Keratinocyte (primary cell): Measurements from ENCODE around the gene ATL1. TPM values are rescaled to one million over a fixed set of nuclear protein-coding genes. Genes with fewer than 3 reads are reported as not detected.
"Not testable (repeated sequence)": the region's sequence is repeated elsewhere in the genome, so short reads cannot be mapped to it uniquely, and the experiment has no call there.

Source experiments
- DNase-seq: peaks from one replicate; pipeline ENCODE4 v3.0.0-alpha.2; 2011; ENCODE audit warnings: low read depth, missing footprints, low spot score
- FAIRE-seq: peaks from 2 replicates; lab custom pipeline; 2011; peaks lifted over from hg19 to GRCh38; lab: Jason Lieb, UNC
- H2AFZ ChIP-seq: 2 replicates; pipeline ENCODE4 v1.6.0; 2012; ENCODE audit warnings: low read length, control low read depth, inconsistent platforms; ENCODE audit not compliant: control insufficient read depth
- H3K27ac ChIP-seq: 2 replicates; pipeline ENCODE4 v1.5.1; 2011; ENCODE audit warnings: low read length; ENCODE audit not compliant: control insufficient read depth, insufficient read depth
- H3K27me3 ChIP-seq: 3 replicates; pipeline ENCODE4 v1.6.0; 2011; ENCODE audit warnings: low read length; ENCODE audit not compliant: control insufficient read depth, insufficient read depth; ENCODE audit errors: extremely low read depth
- H3K36me3 ChIP-seq, 2 experiments: 2 replicates in 1 of 2; 3 replicates in 1 of 2; pipeline ENCODE4 v1.5.1; 2011; ENCODE audit warnings: low read length in 2 of 2, mild to moderate bottlenecking in 1 of 2; ENCODE audit not compliant: control insufficient read depth in 2 of 2, insufficient read depth in 2 of 2; ENCODE audit errors: extremely low read depth in 1 of 2
- H3K4me1 ChIP-seq: 3 replicates; pipeline ENCODE4 v1.5.1; 2011; ENCODE audit warnings: low read length; ENCODE audit not compliant: control insufficient read depth, insufficient read depth; ENCODE audit errors: extremely low read depth
- H3K4me2 ChIP-seq: 3 replicates; pipeline ENCODE4 v1.6.0; 2011; ENCODE audit warnings: low read depth, low read length; ENCODE audit not compliant: control insufficient read depth, insufficient read depth; ENCODE audit errors: extremely low read depth
- H3K4me3 ChIP-seq, 3 experiments: fragments of 200-600 bp in 1 of 3; sonication (generic) in 1 of 3; 2 replicates in 2 of 3; 3 replicates in 1 of 3; pipeline ENCODE4 v1.5.1; 2011 to 2016; ENCODE audit warnings: low read length in 3 of 3, mild to moderate bottlenecking in 3 of 3, control low read depth in 2 of 3, inconsistent platforms in 1 of 3, low read depth in 1 of 3, mixed read lengths in 1 of 3, mixed run types in 1 of 3, moderate library complexity in 1 of 3; ENCODE audit not compliant: control insufficient read depth in 2 of 3, insufficient read depth in 2 of 3; ENCODE audit errors: extremely low read depth in 1 of 3
- H3K79me2 ChIP-seq: 2 replicates; pipeline ENCODE4 v1.6.0; 2012; ENCODE audit warnings: low read length; ENCODE audit not compliant: control insufficient read depth, insufficient read depth
- H3K9ac ChIP-seq: 3 replicates; pipeline ENCODE4 v1.6.0; 2011; ENCODE audit warnings: low read length; ENCODE audit not compliant: control insufficient read depth, insufficient read depth; ENCODE audit errors: extremely low read depth
- H3K9me1 ChIP-seq: 3 replicates; pipeline ENCODE4 v1.6.0; 2011; ENCODE audit warnings: low read length; ENCODE audit not compliant: control insufficient read depth, insufficient read depth; ENCODE audit errors: extremely low read depth
- H3K9me3 ChIP-seq: 2 replicates; pipeline ENCODE4 v1.5.1; 2012; ENCODE audit warnings: low read depth, low read length; ENCODE audit not compliant: control insufficient read depth
- H4K20me1 ChIP-seq: 3 replicates; pipeline ENCODE4 v1.6.0; 2011; ENCODE audit warnings: low read length; ENCODE audit not compliant: control insufficient read depth, insufficient read depth; ENCODE audit errors: extremely low read depth
- EZH2 ChIP-seq: IDR thresholded peaks from one replicate; pipeline ENCODE4 v1.6.1; 2012; ENCODE audit warnings: inconsistent platforms, mild to moderate bottlenecking, low read length, moderate library complexity
- dilution Hi-C: fragments of 300-500 bp; cut with MboI; formaldehyde crosslinking; loops from one replicate; pipeline ENCODE4 v1.7.0; 2020; ENCODE audit warnings: low sequenced_read_pairs; ENCODE audit not compliant: extremely low pct_ligation_motif_present
- polyA plus RNA-seq, 5 experiments: library from polyadenylated mRNA; depleted of rRNA in 3 of 5; stranded (reverse) in 3 of 5; stranded (forward) in 1 of 5; unstranded in 1 of 5; fragments of >200 nt; gene quantifications; 1 replicate in 1 of 5; 2 replicates in 3 of 5; 3 replicates in 1 of 5; pipeline versions ENCODE4 v1.2.1 to v1.2.3, GENCODE V29; 2011 to 2012; ENCODE audit warnings: missing spikeins in 2 of 5, low read depth in 1 of 5, low replicate concordance in 1 of 5
- TF ChIP-seq, protein P1 (sequence below), 3 experiments: IDR thresholded peaks in 1 of 3; conservative IDR thresholded peaks in 1 of 3; optimal IDR thresholded peaks in 1 of 3; 2 replicates in 2 of 3; 3 replicates in 1 of 3; pipeline versions ENCODE3 to v1.5.1; 2011; ENCODE audit warnings: low read length in 3 of 3, mild to moderate bottlenecking in 3 of 3, moderate library complexity in 2 of 3, control low read depth in 1 of 3, inconsistent platforms in 1 of 3; ENCODE audit not compliant: insufficient read depth in 2 of 3; ENCODE audit errors: extremely low read depth in 1 of 3

Gene ATL1
- polyA plus RNA-seq, 1 donor (not counting 4 experiments of a cell fraction or from before 2014, with no cell fraction given), result 3.6 TPM

DNA sequence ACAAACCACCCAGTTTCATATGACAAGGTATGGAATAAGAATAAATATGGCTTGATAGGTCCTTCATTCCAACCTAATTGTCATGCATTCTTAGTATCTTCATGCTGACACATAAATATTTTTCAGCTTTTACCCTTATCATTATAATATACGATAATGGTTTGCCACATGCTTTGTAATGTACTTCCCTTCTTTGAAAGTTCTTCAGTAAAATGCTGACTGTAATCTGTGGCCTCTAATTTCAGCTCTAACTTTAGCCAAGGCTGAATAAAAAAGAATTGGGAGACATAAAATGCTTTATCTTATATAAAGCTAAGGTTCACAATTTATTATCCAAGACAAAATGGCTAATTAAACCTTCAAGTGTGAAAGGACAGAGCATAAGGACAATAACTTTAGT lies 24.9 kb upstream of the ATL1 start:
- Histone ChIP-seq H3K9me3 (no peaks in the 10 kb centered on the region), H3K79me2 (peaks cover 19% of the 10 kb centered on the region), H2AFZ (no peak overlapping the region), H4K20me1 (no peaks in the 10 kb centered on the region), H3K27ac (no peak overlapping the region), H3K4me3 (no peak overlapping the region), H3K4me2 (no peak overlapping the region), H3K4me1 (peaks cover 23% of the 10 kb centered on the region), H3K9me1 (no peaks in the 10 kb centered on the region), H3K9ac (no peak overlapping the region), H3K27me3 (no peaks in the 10 kb centered on the region), H3K36me3 (no peaks in the 10 kb centered on the region)
- no peak for FAIRE-seq
- dilution Hi-C loops, result no loop called here
- TF ChIP-seq, protein P1, sequence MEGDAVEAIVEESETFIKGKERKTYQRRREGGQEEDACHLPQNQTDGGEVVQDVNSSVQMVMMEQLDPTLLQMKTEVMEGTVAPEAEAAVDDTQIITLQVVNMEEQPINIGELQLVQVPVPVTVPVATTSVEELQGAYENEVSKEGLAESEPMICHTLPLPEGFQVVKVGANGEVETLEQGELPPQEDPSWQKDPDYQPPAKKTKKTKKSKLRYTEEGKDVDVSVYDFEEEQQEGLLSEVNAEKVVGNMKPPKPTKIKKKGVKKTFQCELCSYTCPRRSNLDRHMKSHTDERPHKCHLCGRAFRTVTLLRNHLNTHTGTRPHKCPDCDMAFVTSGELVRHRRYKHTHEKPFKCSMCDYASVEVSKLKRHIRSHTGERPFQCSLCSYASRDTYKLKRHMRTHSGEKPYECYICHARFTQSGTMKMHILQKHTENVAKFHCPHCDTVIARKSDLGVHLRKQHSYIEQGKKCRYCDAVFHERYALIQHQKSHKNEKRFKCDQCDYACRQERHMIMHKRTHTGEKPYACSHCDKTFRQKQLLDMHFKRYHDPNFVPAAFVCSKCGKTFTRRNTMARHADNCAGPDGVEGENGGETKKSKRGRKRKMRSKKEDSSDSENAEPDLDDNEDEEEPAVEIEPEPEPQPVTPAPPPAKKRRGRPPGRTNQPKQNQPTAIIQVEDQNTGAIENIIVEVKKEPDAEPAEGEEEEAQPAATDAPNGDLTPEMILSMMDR (optimal IDR thresholded peaks at IDR 0.05 in 1 of 3, IDR thresholded peaks at IDR 0.05 in 1 of 3, conservative IDR thresholded peaks at IDR 0.05 in 1 of 3; ENCODE audit: extremely low read depth in 1 of 3, insufficient read depth in 2 of 3, low read length in 3 of 3), result no peak
- no peak for TF ChIP-seq EZH2
- DNase-seq, result no peak

DNA sequence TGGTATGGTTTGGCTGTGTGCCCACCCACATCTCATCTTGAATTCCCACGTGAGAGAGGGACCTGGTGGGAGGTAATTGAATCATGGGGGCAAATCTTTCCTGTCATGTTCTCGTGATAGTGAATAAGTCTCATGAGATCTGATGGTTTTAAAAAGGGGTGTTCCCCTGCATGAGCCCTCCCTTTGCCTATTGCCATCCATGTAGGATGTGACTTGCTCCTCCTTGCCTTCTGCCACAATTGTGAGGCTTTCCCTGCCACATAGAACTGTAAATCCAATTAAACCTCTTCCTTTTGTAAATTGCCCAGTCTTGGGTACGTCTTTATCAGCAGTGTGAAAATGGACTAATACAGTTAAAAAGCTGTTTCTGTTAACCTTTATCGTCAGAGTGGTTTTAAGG lies 21.9 kb upstream of the ATL1 start:
- H3K79me2 ChIP-seq, dilution Hi-C loops, H3K9me1 ChIP-seq, H3K9me3 ChIP-seq, H4K20me1 ChIP-seq, H3K4me3 ChIP-seq, H3K36me3 ChIP-seq, FAIRE-seq, H3K4me2 ChIP-seq, H2AFZ ChIP-seq, H3K27me3 ChIP-seq, H3K4me1 ChIP-seq, H3K27ac ChIP-seq, H3K9ac ChIP-seq, DNase-seq: not testable (repeated sequence)

DNA sequence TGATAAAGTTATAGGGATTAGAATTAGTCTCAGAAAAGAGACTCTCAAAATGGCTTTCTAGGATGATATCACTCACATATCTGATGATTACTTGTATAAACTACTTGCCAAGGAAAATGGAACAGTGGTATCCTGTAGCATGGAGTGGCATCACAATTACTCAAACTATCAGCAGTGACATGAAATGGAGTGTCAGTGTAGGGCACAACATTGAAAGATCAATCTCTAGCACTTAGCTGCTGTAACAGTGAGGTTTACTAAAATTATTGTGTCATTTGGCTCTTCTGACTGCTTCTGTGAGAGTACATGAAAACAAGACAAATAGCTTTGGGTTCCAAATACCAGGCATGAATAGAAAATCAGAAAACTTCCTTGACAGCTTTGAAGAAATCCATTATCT lies 20.9 kb upstream of the ATL1 start:
- no peak overlapping the region for H3K9ac ChIP-seq
- no peaks in the 10 kb centered on the region for H3K9me1 ChIP-seq
- no peak for DNase-seq
- TF ChIP-seq, protein P1 (optimal IDR thresholded peaks at IDR 0.05 in 1 of 3, IDR thresholded peaks at IDR 0.05 in 1 of 3, conservative IDR thresholded peaks at IDR 0.05 in 1 of 3; ENCODE audit: extremely low read depth in 1 of 3, insufficient read depth in 2 of 3, low read length in 3 of 3), result no peak
- TF ChIP-seq EZH2, result no peak
- no peak for FAIRE-seq
- H3K9me3 ChIP-seq, result no peaks in the 10 kb centered on the region
- H2AFZ ChIP-seq, result no peak overlapping the region
- H3K36me3 ChIP-seq, result no peaks in the 10 kb centered on the region
- no peak overlapping the region for H3K27ac ChIP-seq
- H3K4me1 ChIP-seq, result no peaks in the 10 kb centered on the region
- H4K20me1 ChIP-seq, result no peaks in the 10 kb centered on the region
- no peaks in the 10 kb centered on the region for H3K79me2 ChIP-seq
- dilution Hi-C loops, result no loop called here
- no peak overlapping the region for H3K4me2 ChIP-seq
- H3K4me3 ChIP-seq, result no peak overlapping the region
- H3K27me3 ChIP-seq, result no peaks in the 10 kb centered on the region
